Osteoblast (primary cell): ENCODE data around the gene CNOT10. TPM values are rescaled to one million over a fixed set of nuclear protein-coding genes. Genes with fewer than 3 reads are reported as not detected.

Experiments used
- DNase-seq: peaks from one replicate; pipeline ENCODE4 v3.0.0; 2011; ENCODE audit warnings: low spot score, mixed read lengths; ENCODE audit not compliant: insufficient read length; ENCODE audit errors: missing footprints
- H2AFZ ChIP-seq: 2 replicates; pipeline ENCODE4 v1.6.0; 2011; ENCODE audit warnings: mild to moderate bottlenecking, low read length
- H3K27ac ChIP-seq: 2 replicates; pipeline ENCODE4 v1.5.1; 2011; ENCODE audit warnings: mild to moderate bottlenecking, low read depth, low read length, moderate library complexity
- H3K27me3 ChIP-seq: 2 replicates; pipeline ENCODE4 v1.6.0; 2012; ENCODE audit warnings: mild to moderate bottlenecking, control low read depth, inconsistent platforms, low read length, moderate library complexity; ENCODE audit not compliant: insufficient read depth
- H3K36me3 ChIP-seq: 2 replicates; pipeline ENCODE4 v1.5.1; 2011; ENCODE audit warnings: mild to moderate bottlenecking, low read length, control low read depth, moderate library complexity; ENCODE audit not compliant: insufficient read depth
- H3K4me1 ChIP-seq: 2 replicates; pipeline ENCODE4 v1.5.1; 2011; ENCODE audit warnings: mild to moderate bottlenecking, low read length, control low read depth, moderate library complexity; ENCODE audit not compliant: insufficient read depth
- H3K4me2 ChIP-seq: 2 replicates; pipeline ENCODE4 v1.6.0; 2011; ENCODE audit warnings: mild to moderate bottlenecking, low read length; ENCODE audit not compliant: insufficient read depth
- H3K4me3 ChIP-seq: fragments of 200-600 bp; sonication (generic); 3 replicates; pipeline ENCODE4 v1.5.1; 2012; ENCODE audit warnings: mild to moderate bottlenecking, low read length, inconsistent platforms; ENCODE audit not compliant: insufficient read depth
- H3K79me2 ChIP-seq: 2 replicates; pipeline ENCODE4 v1.6.0; 2012; ENCODE audit warnings: mild to moderate bottlenecking, low read length, control low read depth, inconsistent platforms; ENCODE audit not compliant: insufficient read depth
- H3K9me3 ChIP-seq: 2 replicates; pipeline ENCODE4 v1.5.1; 2011; ENCODE audit warnings: low read depth, low read length, control low read depth
- H4K20me1 ChIP-seq: 2 replicates; pipeline ENCODE4 v1.6.0; 2012; ENCODE audit warnings: mild to moderate bottlenecking, low read length, control low read depth; ENCODE audit not compliant: insufficient read depth
- CTCF ChIP-seq: IDR thresholded peaks from 2 replicates; pipeline ENCODE4 v1.5.1; 2011; ENCODE audit warnings: mild to moderate bottlenecking, low read depth, low read length, moderate library complexity; ENCODE audit errors: extremely low read depth
- total RNA-seq: library from RNA; depleted of rRNA; stranded (reverse); fragments of >200 nt; gene quantifications from 2 replicates; pipeline ENCODE4 v1.2.3, GENCODE V29; 2012

The CNOT10 gene
- total RNA-seq, 1 donor, result 36.9 TPM

GRCh38 chr3:32813180-32813579, 128.2 kb downstream of the CNOT10 start:
- Histone ChIP-seq H3K9me3 (no peaks in the 10 kb centered on the region), H3K79me2 (no peaks in the 10 kb centered on the region), H2AFZ (no peak overlapping the region), H3K4me3 (no peak overlapping the region), H3K27me3 (peaks cover 40% of the 10 kb centered on the region), H3K27ac (no peak overlapping the region), H3K36me3 (no peaks in the 10 kb centered on the region), H4K20me1 (no peaks in the 10 kb centered on the region), H3K4me2 (no peak overlapping the region), H3K4me1 (no peaks in the 10 kb centered on the region)
- TF ChIP-seq CTCF, result no peak
- DNase-seq, result peak; percentile 72

- no peak overlapping the region for H2AFZ ChIP-seq
- no peaks in the 10 kb centered on the region for H4K20me1 ChIP-seq
- peak; percentile 69 for DNase-seq
- no peak overlapping the region for H3K27ac ChIP-seq
- no peak overlapping the region for H3K4me2 ChIP-seq
- no peaks in the 10 kb centered on the region for H3K4me1 ChIP-seq
- H3K4me3 ChIP-seq, result no peak overlapping the region
- H3K9me3 ChIP-seq, result peaks cover 3% of the 10 kb centered on the region
- H3K27me3 ChIP-seq, result peaks cover 52% of the 10 kb centered on the region
- no peaks in the 10 kb centered on the region for H3K79me2 ChIP-seq
- no peaks in the 10 kb centered on the region for H3K36me3 ChIP-seq
- TF ChIP-seq CTCF, result no peak
These were observed 129.4 kb downstream of the CNOT10 start for GRCh38 chr3:32814361-32814760.

- Histone ChIP-seq H3K4me3 (no peak overlapping the region), H3K36me3 (no peaks in the 10 kb centered on the region), H3K9me3 (peaks cover 8% of the 10 kb centered on the region), H4K20me1 (no peaks in the 10 kb centered on the region), H3K4me1 (no peaks in the 10 kb centered on the region), H3K27ac (no peak overlapping the region), H3K79me2 (no peaks in the 10 kb centered on the region), H2AFZ (no peak overlapping the region), H3K4me2 (no peak overlapping the region), H3K27me3 (peaks cover 67% of the 10 kb centered on the region)
- DNase-seq, result peak; percentile 80
- no peak for TF ChIP-seq CTCF
These were observed 131.0 kb downstream of the CNOT10 start for GRCh38 chr3:32815841-32816438.

- Histone ChIP-seq H4K20me1 (no peaks in the 10 kb centered on the region), H3K4me3 (peak overlapping the region; percentile 35), H2AFZ (peak overlapping the region; percentile 56), H3K36me3 (no peaks in the 10 kb centered on the region), H3K4me2 (peak overlapping the region; percentile 48), H3K27me3 (peaks cover 71% of the 10 kb centered on the region), H3K27ac (no peak overlapping the region), H3K9me3 (peaks cover 8% of the 10 kb centered on the region), H3K4me1 (no peaks in the 10 kb centered on the region), H3K79me2 (no peaks in the 10 kb centered on the region)
- TF ChIP-seq CTCF, result no peak
- DNase-seq, result peak; percentile 94
These were observed 131.7 kb downstream of the CNOT10 start for GRCh38 chr3:32816439-32817256.
